ENCODE data around the gene AGPAT3. TPM values are rescaled to one million over a fixed set of nuclear protein-coding genes. Genes with fewer than 3 reads are reported as not detected.

AGPAT3 gene
- total RNA-seq, 1 donor = 47.4 TPM

DNA sequence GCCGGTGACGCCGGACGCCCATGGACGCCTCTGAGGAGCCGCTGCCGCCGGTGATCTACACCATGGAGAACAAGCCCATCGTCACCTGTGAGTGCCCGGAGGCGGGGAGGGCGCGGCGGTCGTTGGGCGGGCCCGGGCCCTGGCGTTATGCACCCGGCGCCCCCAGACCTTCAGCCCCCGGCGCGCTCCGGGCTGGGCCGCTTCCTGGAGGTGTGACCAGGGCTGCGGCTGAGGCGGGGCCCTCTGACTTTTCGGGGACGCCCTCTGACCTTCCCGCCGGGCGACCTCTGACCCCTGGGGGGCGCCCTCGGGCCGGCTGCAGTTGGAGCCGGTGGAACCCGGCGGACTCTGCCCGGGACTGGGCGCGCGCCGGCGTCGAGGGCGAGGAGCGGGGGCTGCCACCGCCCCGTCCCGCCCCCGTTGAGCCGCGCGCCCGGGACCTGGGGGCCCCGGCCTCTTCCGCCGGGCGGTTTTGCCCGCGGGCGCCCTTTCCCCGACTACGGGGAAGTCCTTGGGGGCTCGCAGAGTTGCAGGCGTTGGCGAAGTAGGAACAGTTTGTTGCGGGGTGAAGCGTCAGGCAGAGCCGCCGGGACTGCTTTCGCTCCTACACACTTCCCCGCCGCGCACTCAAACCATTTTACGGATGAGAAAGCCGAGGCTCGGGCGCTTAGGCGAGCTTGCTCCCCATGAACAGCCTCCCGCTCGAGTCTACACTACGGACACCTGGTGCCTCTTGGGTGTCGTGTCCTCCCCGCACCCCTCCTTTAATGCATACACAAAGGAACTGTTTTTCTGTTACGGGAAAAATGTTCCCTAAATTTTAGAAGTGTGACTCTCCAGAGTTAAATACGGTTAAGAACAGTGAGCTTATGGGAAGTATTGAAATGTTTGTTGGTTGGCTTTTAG, 147.7 kb downstream of the AGPAT3 start:
- Histone ChIP-seq H4K20me1 (ENCODE audit: insufficient read depth, low read length) (peaks cover 27% of the 10 kb centered on the region), H3K36me3 (ENCODE audit: insufficient read depth, low read length) (no peaks in the 10 kb centered on the region), H3K4me3 (ENCODE audit: insufficient read depth, low read length) (peak overlapping the region; percentile 85), H3K4me1 (ENCODE audit: insufficient read depth, low read length) (peaks cover 34% of the 10 kb centered on the region), H3K27ac (ENCODE audit: low read depth, low read length) (peak overlapping the region; percentile 71), H3K27me3 (ENCODE audit: insufficient read depth, low read length) (no peaks in the 10 kb centered on the region), H3K4me2 (ENCODE audit: insufficient read depth, low read length) (peak overlapping the region; percentile 83), H2AFZ (ENCODE audit: low read length) (peak overlapping the region; percentile 44), H3K9me3 (ENCODE audit: low read depth, low read length) (no peaks in the 10 kb centered on the region), H3K79me2 (ENCODE audit: insufficient read depth, low read length) (peaks cover 60% of the 10 kb centered on the region)
- TF ChIP-seq, protein P1, sequence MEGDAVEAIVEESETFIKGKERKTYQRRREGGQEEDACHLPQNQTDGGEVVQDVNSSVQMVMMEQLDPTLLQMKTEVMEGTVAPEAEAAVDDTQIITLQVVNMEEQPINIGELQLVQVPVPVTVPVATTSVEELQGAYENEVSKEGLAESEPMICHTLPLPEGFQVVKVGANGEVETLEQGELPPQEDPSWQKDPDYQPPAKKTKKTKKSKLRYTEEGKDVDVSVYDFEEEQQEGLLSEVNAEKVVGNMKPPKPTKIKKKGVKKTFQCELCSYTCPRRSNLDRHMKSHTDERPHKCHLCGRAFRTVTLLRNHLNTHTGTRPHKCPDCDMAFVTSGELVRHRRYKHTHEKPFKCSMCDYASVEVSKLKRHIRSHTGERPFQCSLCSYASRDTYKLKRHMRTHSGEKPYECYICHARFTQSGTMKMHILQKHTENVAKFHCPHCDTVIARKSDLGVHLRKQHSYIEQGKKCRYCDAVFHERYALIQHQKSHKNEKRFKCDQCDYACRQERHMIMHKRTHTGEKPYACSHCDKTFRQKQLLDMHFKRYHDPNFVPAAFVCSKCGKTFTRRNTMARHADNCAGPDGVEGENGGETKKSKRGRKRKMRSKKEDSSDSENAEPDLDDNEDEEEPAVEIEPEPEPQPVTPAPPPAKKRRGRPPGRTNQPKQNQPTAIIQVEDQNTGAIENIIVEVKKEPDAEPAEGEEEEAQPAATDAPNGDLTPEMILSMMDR (IDR thresholded peaks at IDR 0.05; ENCODE audit: extremely low read depth, low read depth, low read length) = no peak
- peak; percentile 93 for DNase-seq (ENCODE audit: insufficient read length, low spot score, missing footprints)

- TF ChIP-seq, protein P1 (IDR thresholded peaks at IDR 0.05; ENCODE audit: extremely low read depth, low read depth, low read length) = no peak
- Histone ChIP-seq H3K4me3 (ENCODE audit: insufficient read depth, low read length) (peak overlapping the region; percentile 85), H3K79me2 (ENCODE audit: insufficient read depth, low read length) (peaks cover 68% of the 10 kb centered on the region), H3K36me3 (ENCODE audit: insufficient read depth, low read length) (no peaks in the 10 kb centered on the region), H3K4me1 (ENCODE audit: insufficient read depth, low read length) (peaks cover 34% of the 10 kb centered on the region), H3K27ac (ENCODE audit: low read depth, low read length) (peak overlapping the region; percentile 71), H3K9me3 (ENCODE audit: low read depth, low read length) (no peaks in the 10 kb centered on the region), H2AFZ (ENCODE audit: low read length) (no peak overlapping the region), H3K4me2 (ENCODE audit: insufficient read depth, low read length) (peak overlapping the region; percentile 83), H3K27me3 (ENCODE audit: insufficient read depth, low read length) (no peaks in the 10 kb centered on the region), H4K20me1 (ENCODE audit: insufficient read depth, low read length) (peaks cover 27% of the 10 kb centered on the region)
- DNase-seq (ENCODE audit: insufficient read length, low spot score, missing footprints) = peak; percentile 90
Observed at GRCh38 chr21:44013380-44014088, 148.5 kb downstream of the AGPAT3 start.

- no peaks in the 10 kb centered on the region for H3K27me3 ChIP-seq (ENCODE audit: insufficient read depth, low read length)
- no peak overlapping the region for H3K27ac ChIP-seq (ENCODE audit: low read depth, low read length)
- no peak overlapping the region for H2AFZ ChIP-seq (ENCODE audit: low read length)
- H4K20me1 ChIP-seq (ENCODE audit: insufficient read depth, low read length) = peaks cover 38% of the 10 kb centered on the region
- H3K36me3 ChIP-seq (ENCODE audit: insufficient read depth, low read length) = no peaks in the 10 kb centered on the region
- TF ChIP-seq, protein P1 (IDR thresholded peaks at IDR 0.05; ENCODE audit: extremely low read depth, low read depth, low read length) = no peak
- H3K79me2 ChIP-seq (ENCODE audit: insufficient read depth, low read length) = peaks cover 94% of the 10 kb centered on the region
- no peak for DNase-seq (ENCODE audit: insufficient read length, low spot score, missing footprints)
- peaks cover 28% of the 10 kb centered on the region for H3K4me1 ChIP-seq (ENCODE audit: insufficient read depth, low read length)
- no peaks in the 10 kb centered on the region for H3K9me3 ChIP-seq (ENCODE audit: low read depth, low read length)
- no peak overlapping the region for H3K4me3 ChIP-seq (ENCODE audit: insufficient read depth, low read length)
- no peak overlapping the region for H3K4me2 ChIP-seq (ENCODE audit: insufficient read depth, low read length)
Observed at GRCh38 chr21:44017601-44018000, 152.6 kb downstream of the AGPAT3 start.

- no peak for DNase-seq (ENCODE audit: insufficient read length, low spot score, missing footprints)
- no peaks in the 10 kb centered on the region for H3K27me3 ChIP-seq (ENCODE audit: insufficient read depth, low read length)
- H2AFZ ChIP-seq (ENCODE audit: low read length) = no peak overlapping the region
- no peaks in the 10 kb centered on the region for H3K9me3 ChIP-seq (ENCODE audit: low read depth, low read length)
- H3K4me1 ChIP-seq (ENCODE audit: insufficient read depth, low read length) = peaks cover 27% of the 10 kb centered on the region
- TF ChIP-seq, protein P1 (IDR thresholded peaks at IDR 0.05; ENCODE audit: extremely low read depth, low read depth, low read length) = no peak
- H3K4me2 ChIP-seq (ENCODE audit: insufficient read depth, low read length) = no peak overlapping the region
- H3K27ac ChIP-seq (ENCODE audit: low read depth, low read length) = no peak overlapping the region
- H3K36me3 ChIP-seq (ENCODE audit: insufficient read depth, low read length) = no peaks in the 10 kb centered on the region
- H3K79me2 ChIP-seq (ENCODE audit: insufficient read depth, low read length) = peaks cover 93% of the 10 kb centered on the region
- H4K20me1 ChIP-seq (ENCODE audit: insufficient read depth, low read length) = peaks cover 35% of the 10 kb centered on the region
- H3K4me3 ChIP-seq (ENCODE audit: insufficient read depth, low read length) = no peak overlapping the region
Observed at GRCh38 chr21:44018127-44018526, 153.1 kb downstream of the AGPAT3 start.

All from osteoblast (primary cell).